GM12878 (cell line): ENCODE measurements around the gene ATP6V1C2. TPM values are rescaled to one million over a fixed set of nuclear protein-coding genes. Genes with fewer than 3 reads are reported as not detected.

Experiments used
- BRCA1 ChIP-seq: IDR thresholded peaks from 2 replicates; pipeline ENCODE4 v1.6.1; 2011; ENCODE audit warnings: low read depth, low read length, improper control_type of control experiment
- CBX5 ChIP-seq: sonication (generic); IDR thresholded peaks from 2 replicates; pipeline ENCODE4 v1.6.1; 2016; ENCODE audit warnings: low read depth, moderate library complexity, mild to moderate bottlenecking, inconsistent platforms
- KDM1A ChIP-seq: fragments of 200-600 bp; sonication (generic); IDR thresholded peaks from 2 replicates; pipeline ENCODE4 v1.6.1; 2016; ENCODE audit warnings: borderline replicate concordance
- NRF1 ChIP-seq: conservative IDR thresholded peaks from 2 replicates; pipeline ENCODE4 v1.6.1; 2011; ENCODE audit warnings: mild to moderate bottlenecking, low read depth, low read length, improper control_type of control experiment
- RBBP5 ChIP-seq: fragments of 200-600 bp; sonication (generic); conservative IDR thresholded peaks from 2 replicates; pipeline ENCODE4 v1.6.1; 2016
- RFX5 ChIP-seq: IDR thresholded peaks from 2 replicates; pipeline ENCODE4 v1.6.1; 2011; ENCODE audit warnings: low read depth, low read length, improper control_type of control experiment
- ZBTB40 ChIP-seq: fragments of 450-650 bp; IDR thresholded peaks from 2 replicates; pipeline ENCODE4 v1.6.1; 2016; ENCODE audit warnings: mild to moderate bottlenecking, moderate library complexity, borderline replicate concordance
- ZNF207 ChIP-seq: fragments of 450-650 bp; IDR thresholded peaks from 2 replicates; pipeline ENCODE4 v1.6.1; 2014; ENCODE audit warnings: antibody characterized with exemption, mild to moderate bottlenecking, borderline replicate concordance
- polyA plus RNA-seq, 11 experiments: library from polyadenylated mRNA; depleted of rRNA in 4 of 11; unstranded in 6 of 11; stranded (reverse) in 5 of 11; fragments of >200 nt; fragmentation: Nextera tagmentation in 4 of 11; fragmentation: Illumina TruSeq in 1 of 11; extraction: Ambion mirVana in 4 of 11; extraction: Trizol in 1 of 11; gene quantifications; 1 replicate in 1 of 11; 2 replicates in 10 of 11; pipeline versions ENCODE4 v1.2.1 to v1.2.3, GENCODE V29; 2011 to 2016; ENCODE audit warnings: inconsistent platforms in 2 of 11, missing spikeins in 2 of 11, low read depth in 1 of 11
- total RNA-seq, 4 experiments: library from RNA; depleted of rRNA in 3 of 4; stranded (reverse); fragments of >200 nt in 3 of 4; fragmentation: Illumina TruSeq in 1 of 4; extraction: Trizol in 1 of 4; gene quantifications; 2 replicates each; pipeline versions ENCODE4 v1.2.1 to v1.2.3, GENCODE V29; 2013 to 2021
- TF ChIP-seq, protein P1 (sequence below): fragments of 450-650 bp; IDR thresholded peaks from 2 replicates; pipeline ENCODE4 v1.6.1; 2014; ENCODE audit warnings: mild to moderate bottlenecking

ATP6V1C2 gene
- total and polyA plus RNA-seq, 10 of the 15 experiments (the other 5 are each of a cell fraction or from before 2014, with no cell fraction given) = 0.04 to 1.5 (median 0.24) TPM; not detected in 1

- TF ChIP-seq, protein P1, sequence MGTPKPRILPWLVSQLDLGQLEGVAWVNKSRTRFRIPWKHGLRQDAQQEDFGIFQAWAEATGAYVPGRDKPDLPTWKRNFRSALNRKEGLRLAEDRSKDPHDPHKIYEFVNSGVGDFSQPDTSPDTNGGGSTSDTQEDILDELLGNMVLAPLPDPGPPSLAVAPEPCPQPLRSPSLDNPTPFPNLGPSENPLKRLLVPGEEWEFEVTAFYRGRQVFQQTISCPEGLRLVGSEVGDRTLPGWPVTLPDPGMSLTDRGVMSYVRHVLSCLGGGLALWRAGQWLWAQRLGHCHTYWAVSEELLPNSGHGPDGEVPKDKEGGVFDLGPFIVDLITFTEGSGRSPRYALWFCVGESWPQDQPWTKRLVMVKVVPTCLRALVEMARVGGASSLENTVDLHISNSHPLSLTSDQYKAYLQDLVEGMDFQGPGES = no peak
- TF ChIP-seq BRCA1 (no peak), RBBP5 (no peak), RFX5 (no peak), NRF1 (no peak), ZBTB40 (no peak), ZNF207 (no peak), KDM1A (no peak), CBX5 (no peak)
These were observed 37.8 kb downstream of the ATP6V1C2 start (continued) for GRCh38 chr2:10759151-10759714.
